Measurements from ENCODE around the gene TBC1D5. TPM values are rescaled to one million over a fixed set of nuclear protein-coding genes. Genes with fewer than 3 reads are reported as not detected.
"Not testable (repeated sequence)": the region's sequence is repeated elsewhere in the genome, so short reads cannot be mapped to it uniquely, and the experiment has no call there.

TBC1D5 gene
- total and polyA plus RNA-seq, 2 of the 8 experiments (the other 6 are each of a cell fraction or from before 2014, with no cell fraction given) = 11.0 to 22.9 TPM

DNA sequence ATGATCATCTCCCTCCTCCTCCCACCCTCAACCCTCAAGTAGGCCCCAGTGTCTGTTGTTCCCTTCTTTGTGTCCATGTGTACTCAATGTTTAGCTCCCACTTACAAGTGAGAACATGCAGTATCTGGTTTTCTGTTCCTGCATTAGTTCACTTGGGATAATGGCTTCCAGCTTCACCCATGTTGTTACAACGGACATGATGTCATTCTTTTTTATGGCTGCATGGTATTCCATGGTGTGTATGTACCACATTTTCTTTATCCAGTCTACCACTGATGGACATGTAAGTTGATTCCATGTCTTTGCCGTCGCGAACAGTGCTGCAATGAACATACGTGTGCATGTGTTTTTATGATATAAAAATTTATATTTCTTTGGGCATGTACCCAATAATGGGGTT lies 16.6 kb downstream of the TBC1D5 start:
- H3K27me3 ChIP-seq (replicated peaks in 1 of 4; ENCODE audit: control insufficient read depth in 3 of 4, extremely low read depth in 1 of 4, insufficient read depth in 3 of 4, low read length in 3 of 4); H3K36me3 ChIP-seq (ENCODE audit: control insufficient read depth in 2 of 4, insufficient read depth in 4 of 4, low read length in 3 of 4); DNase-seq (ENCODE audit: low read depth in 1 of 2, low spot score in 2 of 2); H2BK20ac ChIP-seq (ENCODE audit: low read length); H2BK15ac ChIP-seq (ENCODE audit: low read length); H2BK12ac ChIP-seq (ENCODE audit: low read depth, low read length); H2BK5ac ChIP-seq (ENCODE audit: low read depth, low read length); H3K14ac ChIP-seq (ENCODE audit: insufficient read length); H3K23ac ChIP-seq (ENCODE audit: insufficient read length); H4K91ac ChIP-seq (replicated peaks; ENCODE audit: insufficient read length, low read length); H3K4me2 ChIP-seq (ENCODE audit: insufficient read depth in 1 of 2, low read depth in 2 of 2, low read length in 2 of 2); H3K79me1 ChIP-seq (ENCODE audit: low read depth, low read length); H3K18ac ChIP-seq (ENCODE audit: extremely low read depth, low read length); H3K27ac ChIP-seq (ENCODE audit: low read depth, low read length); H2BK120ac ChIP-seq (replicated peaks; ENCODE audit: low read depth, low read length); H4K5ac ChIP-seq (ENCODE audit: insufficient read length, low read depth, low read length); H3K4me1 ChIP-seq (replicated peaks in 1 of 4; ENCODE audit: control insufficient read depth in 3 of 4, insufficient read depth in 4 of 4, low read length in 3 of 4); H3K56ac ChIP-seq (replicated peaks; ENCODE audit: insufficient read length, low read depth, low read length); H3K4me3 ChIP-seq (ENCODE audit: extremely low read depth in 1 of 4, insufficient read depth in 2 of 4, low read depth in 3 of 4, low read length in 4 of 4); H3K79me2 ChIP-seq (ENCODE audit: control insufficient read depth in 1 of 2, insufficient read depth in 2 of 2, low read length in 2 of 2); H2AK5ac ChIP-seq (ENCODE audit: low read depth, low read length); H3K9me3 ChIP-seq (ENCODE audit: insufficient read depth in 2 of 2, low read depth in 1 of 2, low read length in 1 of 2); H3K4ac ChIP-seq (replicated peaks; ENCODE audit: insufficient read length, low read depth, low read length); H3K23me2 ChIP-seq (ENCODE audit: low read depth, low read length); CTCF ChIA-PET (ENCODE audit: partially characterized antibody); FAIRE-seq; H4K8ac ChIP-seq (ENCODE audit: extremely low read depth, insufficient read depth, low read length); H4K20me1 ChIP-seq (replicated peaks in 1 of 2; ENCODE audit: control insufficient read depth in 1 of 2, insufficient read depth in 2 of 2, low read length in 2 of 2); H2AFZ ChIP-seq (ENCODE audit: low read length); POLR2A ChIA-PET (ENCODE audit: partially characterized antibody); H3K9ac ChIP-seq (replicated peaks in 1 of 4; ENCODE audit: extremely low read depth in 1 of 4, low read depth in 3 of 4, low read length in 3 of 4): not testable (repeated sequence)
- 94% methylated on average over 5 of the region's 5 CpGs; no CpG with 5 or more reads in 1 of the 2 experiments for WGBS, 2 experiments (ENCODE audit: extremely low coverage in 1 of 2, insufficient coverage in 1 of 2, insufficient read length in 1 of 2, insufficient replicate concordance in 2 of 2, low coverage in 1 of 2, low lambda C conversion rate in 2 of 2, missing lambda C conversion rate in 1 of 2)
